OCI-LY1 (cell line): ENCODE data around the gene AXIN1.
"Not testable (repeated sequence)": the region's sequence is repeated elsewhere in the genome, so short reads cannot be mapped to it uniquely, and the experiment has no call there.

Source experiments
- EZH2 ChIP-seq: fragments of 200-600 bp; sonication (generic), shearing (Covaris generic); IDR thresholded peaks from 2 replicates; pipeline ENCODE4 v1.8.0; 2017; ENCODE audit warnings: borderline replicate concordance, mixed run types, mild to moderate bottlenecking, antibody characterized with exemption, low read length, moderate library complexity, mixed read lengths
- TF ChIP-seq, protein P1 (sequence below): fragments of 200-600 bp; sonication (generic), shearing (Covaris generic); IDR thresholded peaks from 2 replicates; pipeline ENCODE4 v1.5.1; 2017; ENCODE audit warnings: mild to moderate bottlenecking, antibody characterized with exemption, low read length, moderate library complexity, mixed read lengths

GRCh38 chr16:258091-258490 is 94.4 kb downstream of the AXIN1 start:
- TF ChIP-seq, protein P1, sequence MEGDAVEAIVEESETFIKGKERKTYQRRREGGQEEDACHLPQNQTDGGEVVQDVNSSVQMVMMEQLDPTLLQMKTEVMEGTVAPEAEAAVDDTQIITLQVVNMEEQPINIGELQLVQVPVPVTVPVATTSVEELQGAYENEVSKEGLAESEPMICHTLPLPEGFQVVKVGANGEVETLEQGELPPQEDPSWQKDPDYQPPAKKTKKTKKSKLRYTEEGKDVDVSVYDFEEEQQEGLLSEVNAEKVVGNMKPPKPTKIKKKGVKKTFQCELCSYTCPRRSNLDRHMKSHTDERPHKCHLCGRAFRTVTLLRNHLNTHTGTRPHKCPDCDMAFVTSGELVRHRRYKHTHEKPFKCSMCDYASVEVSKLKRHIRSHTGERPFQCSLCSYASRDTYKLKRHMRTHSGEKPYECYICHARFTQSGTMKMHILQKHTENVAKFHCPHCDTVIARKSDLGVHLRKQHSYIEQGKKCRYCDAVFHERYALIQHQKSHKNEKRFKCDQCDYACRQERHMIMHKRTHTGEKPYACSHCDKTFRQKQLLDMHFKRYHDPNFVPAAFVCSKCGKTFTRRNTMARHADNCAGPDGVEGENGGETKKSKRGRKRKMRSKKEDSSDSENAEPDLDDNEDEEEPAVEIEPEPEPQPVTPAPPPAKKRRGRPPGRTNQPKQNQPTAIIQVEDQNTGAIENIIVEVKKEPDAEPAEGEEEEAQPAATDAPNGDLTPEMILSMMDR = not testable (repeated sequence)
- TF ChIP-seq EZH2 = not testable (repeated sequence)
